ENCODE data around the gene AMER3. TPM values are rescaled to one million over a fixed set of nuclear protein-coding genes. Genes with fewer than 3 reads are reported as not detected.
A peak's percentile ranks its signal among the peaks of the same experiment; 100 is the strongest.

The AMER3 gene
- total RNA-seq, 1 donor from 2014 or later, result not detected

- Mint-ChIP-seq H3K27me3 (ENCODE audit: unreplicated experiment) (no peaks in the 10 kb centered on the region), H3K27ac (ENCODE audit: unreplicated experiment) (no peak overlapping the region), H3K4me1 (ENCODE audit: unreplicated experiment) (peaks cover 6% of the 10 kb centered on the region), H3K36me3 (ENCODE audit: unreplicated experiment) (no peaks in the 10 kb centered on the region), H3K4me3 (ENCODE audit: unreplicated experiment) (peak overlapping the region; percentile 72), H3K9me3 (ENCODE audit: unreplicated experiment) (peaks cover 8% of the 10 kb centered on the region)
- TF ChIP-seq, protein P1, sequence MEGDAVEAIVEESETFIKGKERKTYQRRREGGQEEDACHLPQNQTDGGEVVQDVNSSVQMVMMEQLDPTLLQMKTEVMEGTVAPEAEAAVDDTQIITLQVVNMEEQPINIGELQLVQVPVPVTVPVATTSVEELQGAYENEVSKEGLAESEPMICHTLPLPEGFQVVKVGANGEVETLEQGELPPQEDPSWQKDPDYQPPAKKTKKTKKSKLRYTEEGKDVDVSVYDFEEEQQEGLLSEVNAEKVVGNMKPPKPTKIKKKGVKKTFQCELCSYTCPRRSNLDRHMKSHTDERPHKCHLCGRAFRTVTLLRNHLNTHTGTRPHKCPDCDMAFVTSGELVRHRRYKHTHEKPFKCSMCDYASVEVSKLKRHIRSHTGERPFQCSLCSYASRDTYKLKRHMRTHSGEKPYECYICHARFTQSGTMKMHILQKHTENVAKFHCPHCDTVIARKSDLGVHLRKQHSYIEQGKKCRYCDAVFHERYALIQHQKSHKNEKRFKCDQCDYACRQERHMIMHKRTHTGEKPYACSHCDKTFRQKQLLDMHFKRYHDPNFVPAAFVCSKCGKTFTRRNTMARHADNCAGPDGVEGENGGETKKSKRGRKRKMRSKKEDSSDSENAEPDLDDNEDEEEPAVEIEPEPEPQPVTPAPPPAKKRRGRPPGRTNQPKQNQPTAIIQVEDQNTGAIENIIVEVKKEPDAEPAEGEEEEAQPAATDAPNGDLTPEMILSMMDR (IDR thresholded peaks at IDR 0.05), result no peak
- DNase-seq (ENCODE audit: extremely low spot score, unreplicated experiment), result no peak
These were observed 28.6 kb upstream of the AMER3 start for GRCh38 chr2:130726614-130727180.

DNA sequence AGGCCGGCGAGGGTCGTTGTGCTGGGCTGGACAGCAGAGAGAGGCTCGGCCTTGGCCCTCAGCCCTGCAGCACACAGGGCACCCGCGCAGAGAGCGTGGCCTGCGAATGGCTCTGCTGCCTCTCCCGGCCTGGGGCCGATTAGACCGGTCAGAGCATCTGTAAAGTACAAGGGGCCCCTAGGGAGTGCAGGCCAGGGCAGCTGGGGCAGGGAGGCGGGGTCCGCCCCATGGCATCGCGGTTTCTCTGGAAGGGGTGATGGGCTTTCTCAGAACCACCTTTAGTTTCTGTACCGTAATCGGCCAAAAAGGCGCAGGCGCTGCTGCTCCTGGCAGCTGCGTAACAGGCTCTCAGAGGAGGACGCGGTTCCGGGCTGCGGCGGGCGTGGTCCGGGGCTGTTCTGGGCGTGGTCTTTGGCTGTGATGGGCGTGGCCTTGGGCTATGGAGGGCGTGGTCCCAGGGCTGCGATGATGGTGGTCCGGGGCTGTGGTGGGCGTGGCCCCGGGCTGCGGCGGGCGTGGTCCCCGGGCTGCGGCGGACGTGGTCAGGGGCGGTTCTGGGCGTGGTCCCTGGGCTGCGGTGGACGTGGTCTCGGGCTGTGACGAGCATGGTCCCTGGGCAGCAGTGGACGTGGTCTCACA, 27.9 kb upstream of the AMER3 start:
- DNase-seq (ENCODE audit: extremely low spot score, unreplicated experiment), result no peak
- no peak overlapping the region for H3K27ac Mint-ChIP-seq (ENCODE audit: unreplicated experiment)

DNA sequence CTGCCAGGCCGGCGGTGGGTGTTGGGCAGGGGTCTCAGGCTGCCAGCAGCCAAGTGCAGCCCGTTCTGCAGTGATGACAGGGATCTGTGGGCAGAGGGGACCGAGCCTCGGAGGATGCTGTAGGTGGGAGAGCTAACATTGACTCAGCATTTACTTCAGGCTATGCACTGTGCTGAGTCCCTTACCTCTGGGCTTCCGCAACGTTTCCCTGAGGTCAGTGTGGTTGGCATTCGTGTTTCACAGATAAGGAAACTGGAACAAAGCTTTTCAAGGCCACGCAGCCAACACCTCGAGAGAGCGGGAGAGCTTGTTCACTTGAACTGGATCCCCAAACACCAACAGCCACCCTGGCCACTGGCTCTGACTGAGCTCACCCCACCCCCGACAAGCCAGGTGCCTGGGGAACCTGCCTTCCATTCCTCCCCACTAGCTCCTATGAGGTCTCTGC, 27.3 kb upstream of the AMER3 start:
- Mint-ChIP-seq H3K4me1 (ENCODE audit: unreplicated experiment) (peaks cover 6% of the 10 kb centered on the region), H3K27me3 (ENCODE audit: unreplicated experiment) (no peaks in the 10 kb centered on the region), H3K36me3 (ENCODE audit: unreplicated experiment) (no peaks in the 10 kb centered on the region), H3K27ac (ENCODE audit: unreplicated experiment) (no peak overlapping the region), H3K4me3 (ENCODE audit: unreplicated experiment) (no peak overlapping the region), H3K9me3 (ENCODE audit: unreplicated experiment) (no peaks in the 10 kb centered on the region)
- TF ChIP-seq, protein P1 (IDR thresholded peaks at IDR 0.05), result no peak
- no peak for DNase-seq (ENCODE audit: extremely low spot score, unreplicated experiment)

More for the DNA sequence above, 27.9 kb upstream of the AMER3 start:
- Mint-ChIP-seq H3K4me1 (ENCODE audit: unreplicated experiment) (peaks cover 6% of the 10 kb centered on the region), H3K27me3 (ENCODE audit: unreplicated experiment) (no peaks in the 10 kb centered on the region), H3K4me3 (ENCODE audit: unreplicated experiment) (peak overlapping the region; percentile 72), H3K36me3 (ENCODE audit: unreplicated experiment) (no peaks in the 10 kb centered on the region), H3K9me3 (ENCODE audit: unreplicated experiment) (peaks cover 4% of the 10 kb centered on the region)
- TF ChIP-seq, protein P1 (IDR thresholded peaks at IDR 0.05), result no peak

DNA sequence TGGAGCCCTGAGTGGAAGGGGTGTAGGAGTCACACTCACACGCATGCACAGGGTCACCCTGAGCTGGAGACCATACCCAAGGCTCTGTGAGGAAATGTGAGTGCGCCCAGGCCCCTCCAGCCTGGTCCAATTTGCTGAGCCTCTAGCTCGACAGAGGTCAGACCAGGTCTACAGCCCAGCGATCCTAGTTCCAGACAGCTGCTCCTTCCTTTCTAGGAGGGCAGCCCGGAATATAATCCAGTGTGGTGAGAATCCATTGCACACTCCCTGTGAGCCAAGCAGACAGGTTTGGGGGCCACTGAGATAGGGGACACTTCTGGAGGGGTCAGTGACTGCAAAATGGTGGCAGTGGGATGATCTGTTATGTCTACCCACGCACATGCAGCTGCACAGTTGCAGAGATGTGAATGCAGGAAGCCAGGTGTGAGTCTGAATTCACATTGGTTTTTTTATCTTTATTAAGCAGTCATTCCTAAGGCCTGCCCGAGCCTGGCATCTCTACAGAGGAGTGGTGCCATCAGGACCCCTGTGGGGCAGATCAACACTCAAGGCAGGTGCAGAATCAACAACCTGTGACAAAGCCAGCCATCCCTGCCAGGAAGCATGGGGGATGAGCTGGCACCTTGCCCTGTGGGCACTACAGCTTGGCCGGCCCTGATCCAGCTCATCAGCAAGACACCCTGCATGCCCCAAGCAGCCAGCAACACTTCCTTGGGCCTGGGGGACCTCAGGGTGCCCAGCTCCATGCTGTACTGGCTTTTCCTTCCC, 26.6 kb upstream of the AMER3 start, which contains the start of gene GPR148:
Gene GPR148 (plus strand): TSS at position 522 of the 768 bp plus-strand sequence. CDS start 82 bp downstream, at position 604.
- TF ChIP-seq, protein P1 (IDR thresholded peaks at IDR 0.05), result no peak
- no peaks in the 10 kb centered on the region for H3K36me3 Mint-ChIP-seq (ENCODE audit: unreplicated experiment)
- no peak within 1 kb of the TSS for H3K27ac Mint-ChIP-seq (ENCODE audit: unreplicated experiment)
- DNase-seq (ENCODE audit: extremely low spot score, unreplicated experiment), result no peak
- peaks cover 6% of the 10 kb centered on the region for H3K4me1 Mint-ChIP-seq (ENCODE audit: unreplicated experiment)
- no peaks in the 10 kb centered on the region for H3K9me3 Mint-ChIP-seq (ENCODE audit: unreplicated experiment)
- H3K4me3 Mint-ChIP-seq (ENCODE audit: unreplicated experiment), result no peak within 1 kb of the TSS
- H3K27me3 Mint-ChIP-seq (ENCODE audit: unreplicated experiment), result no peaks in the 10 kb centered on the region
